Endothelial cell of umbilical vein (primary cell): ENCODE results near the gene FER.
"Not testable (repeated sequence)": the region's sequence is repeated elsewhere in the genome, so short reads cannot be mapped to it uniquely, and the experiment has no call there.

Source experiments
- EZH2 ChIP-seq: IDR thresholded peaks from 2 replicates; pipeline ENCODE4 v1.6.1; 2012; ENCODE audit warnings: borderline replicate concordance, low read depth, mild to moderate bottlenecking, moderate library complexity, low read length, inconsistent platforms; ENCODE audit not compliant: severe bottlenecking
- POLR2A ChIP-seq: IDR thresholded peaks from 2 replicates; pipeline ENCODE4 v1.6.1; 2012; ENCODE audit warnings: low read depth, mild to moderate bottlenecking, control low read depth, low read length

GRCh38 chr5:109171437-109172073 lies 423.9 kb downstream of the FER start:
- not testable (repeated sequence) for TF ChIP-seq POLR2A, EZH2
